Measurements from ENCODE around the gene STIMATE. TPM values are rescaled to one million over a fixed set of nuclear protein-coding genes. Genes with fewer than 3 reads are reported as not detected.

Gene STIMATE
- polyA plus RNA-seq, 1 donor, result 7.0 TPM

DNA sequence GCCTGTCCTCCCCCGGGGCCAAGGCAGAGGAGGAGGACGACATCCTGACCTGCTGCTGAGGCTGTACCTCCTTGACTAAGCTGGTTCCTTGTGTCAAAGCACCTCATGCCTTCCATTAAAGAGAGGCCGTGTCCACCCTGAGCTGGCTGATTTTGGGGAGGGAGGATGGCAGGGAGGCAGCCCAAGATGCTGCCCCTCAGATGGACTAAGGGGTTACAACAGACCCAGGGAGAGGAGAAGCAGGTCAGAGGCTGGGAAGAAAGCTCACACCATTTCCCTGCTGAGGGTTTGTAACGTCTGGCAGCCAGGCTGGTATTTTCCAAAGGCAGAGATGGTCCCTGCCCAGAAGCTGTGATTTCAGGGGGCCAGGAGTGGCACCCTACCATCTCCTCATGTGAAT, 105.4 kb downstream of the STIMATE start:
- DNase-seq (ENCODE audit: low read depth), result no peak

DNA sequence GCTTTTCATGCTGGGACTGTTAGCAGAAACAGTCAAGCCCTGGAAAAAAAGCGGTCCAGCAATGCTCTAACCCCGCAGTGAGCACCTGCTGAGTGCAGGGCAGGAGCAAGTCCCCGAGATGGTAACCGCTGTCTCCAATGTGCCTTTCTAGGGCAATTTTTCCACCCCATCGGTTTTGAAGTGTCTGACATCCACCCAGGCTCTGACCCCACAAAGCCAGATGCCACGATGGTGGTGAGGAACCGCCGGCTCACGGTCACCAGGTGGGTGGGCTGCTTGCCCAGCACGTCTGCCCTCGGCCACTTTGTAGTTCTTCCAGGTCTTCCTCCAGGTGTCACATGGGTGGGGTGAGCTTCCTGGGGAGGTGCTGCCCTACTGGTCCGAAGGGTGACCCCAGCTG, 106.0 kb downstream of the STIMATE start:
- no peak for DNase-seq (ENCODE audit: low read depth)

DNA sequence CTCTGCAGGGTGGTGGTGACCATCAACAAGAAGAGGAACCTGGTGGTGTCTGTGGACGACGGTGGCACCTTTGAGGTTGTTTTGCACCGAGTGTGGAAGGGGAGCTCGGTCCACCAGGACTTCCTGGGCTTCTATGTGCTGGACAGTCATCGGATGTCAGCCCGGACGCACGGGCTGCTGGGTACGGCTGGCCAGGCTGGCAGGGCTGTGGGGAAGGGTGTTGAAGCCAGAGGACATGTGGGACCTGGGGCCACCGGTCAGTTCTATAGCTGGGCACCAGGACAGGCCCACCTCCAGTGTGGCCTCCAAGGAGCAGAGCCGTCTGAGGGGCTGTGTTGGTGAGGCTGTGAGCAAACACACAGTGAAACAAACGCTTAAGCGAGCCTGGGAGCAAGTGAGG, 106.6 kb downstream of the STIMATE start:
- no peak for DNase-seq (ENCODE audit: low read depth)

GRCh38 chr3:52790337-52790736, 107.0 kb downstream of the STIMATE start:
- DNase-seq (ENCODE audit: low read depth), result no peak

GRCh38 chr3:52789746-52790040, 107.7 kb downstream of the STIMATE start:
- no peak for DNase-seq (ENCODE audit: low read depth)

GRCh38 chr3:52788890-52789745, 108.2 kb downstream of the STIMATE start:
- DNase-seq (ENCODE audit: low read depth), result no peak

DNA sequence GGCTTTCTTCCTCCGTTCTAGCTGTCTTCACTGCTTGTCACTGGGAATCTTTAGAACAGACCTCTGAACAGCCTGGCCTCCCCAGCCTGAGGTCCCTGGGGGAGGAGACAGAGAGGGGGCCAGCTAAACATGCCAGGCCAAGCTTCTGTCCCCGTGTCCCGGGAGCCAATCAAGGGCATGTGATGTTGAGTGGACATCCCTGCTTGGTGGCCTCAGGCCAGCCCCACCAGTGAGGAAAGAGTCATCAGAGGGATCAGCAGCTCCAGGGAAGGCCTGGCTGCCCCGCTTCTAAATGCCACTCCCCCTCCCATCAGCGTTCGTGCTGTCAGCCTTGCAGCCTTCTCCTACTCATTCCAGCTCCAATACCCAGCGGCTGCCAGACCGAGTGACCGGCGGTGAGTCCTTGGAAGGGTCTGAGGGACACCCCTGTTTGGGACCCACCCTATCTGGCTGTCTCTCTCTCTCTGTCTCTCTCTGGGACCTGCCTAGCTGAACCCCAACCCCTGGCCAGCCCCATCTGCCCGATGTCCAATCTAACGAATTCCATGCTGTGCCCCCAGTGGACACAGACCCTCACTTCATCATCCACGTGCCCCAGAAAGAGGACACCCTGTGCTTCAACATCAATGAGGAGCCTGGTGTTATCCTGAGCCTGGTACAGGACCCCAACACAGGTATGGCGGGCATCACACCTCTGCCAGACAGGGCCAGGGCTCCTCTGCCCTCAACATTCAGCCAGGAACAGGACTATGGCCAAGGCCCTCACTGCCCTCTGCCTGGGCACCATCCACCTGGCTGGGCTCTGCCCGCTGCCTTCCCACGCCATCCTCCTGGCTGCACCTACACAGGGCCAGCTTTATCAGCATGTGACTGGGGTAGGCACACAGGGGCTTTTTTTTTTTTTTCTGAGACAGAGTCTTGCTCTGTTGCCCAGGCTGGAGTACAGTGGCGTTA, 109.4 kb downstream of the STIMATE start:
- DNase-seq (ENCODE audit: low read depth), result no peak

- DNase-seq (ENCODE audit: low read depth), result no peak
These were observed 110.1 kb downstream of the STIMATE start for GRCh38 chr3:52787246-52787645.

Other genes with a start within 250 kb of the STIMATE start
- gene PBRM1, start 211.6 kb downstream of the STIMATE start, polyA plus RNA-seq (ENCODE audit: insufficient read length), result 46.8 TPM
- 86.8 TPM for gene GNL3, start 211.5 kb downstream of the STIMATE start, polyA plus RNA-seq (ENCODE audit: insufficient read length)
- gene GLT8D1, start 191.8 kb downstream of the STIMATE start, polyA plus RNA-seq (ENCODE audit: insufficient read length), result 63.7 TPM
- 76.5 TPM for gene SPCS1, start 191.4 kb downstream of the STIMATE start, polyA plus RNA-seq (ENCODE audit: insufficient read length)
- 9.9 TPM for gene NEK4, start 126.6 kb downstream of the STIMATE start, polyA plus RNA-seq (ENCODE audit: insufficient read length)
- not detected for gene ITIH1, start 119.9 kb downstream of the STIMATE start, polyA plus RNA-seq (ENCODE audit: insufficient read length)
- gene ITIH3, start 102.8 kb downstream of the STIMATE start, polyA plus RNA-seq (ENCODE audit: insufficient read length), result 1.2 TPM
- gene ITIH4, start 66.9 kb downstream of the STIMATE start, polyA plus RNA-seq (ENCODE audit: insufficient read length), result 32.4 TPM
- 169 TPM for gene MUSTN1, start 62.5 kb downstream of the STIMATE start, polyA plus RNA-seq (ENCODE audit: insufficient read length)
- 7.8 TPM for gene SFMBT1, start 148.5 kb upstream of the STIMATE start, polyA plus RNA-seq (ENCODE audit: insufficient read length)
- 9.4 TPM for gene RFT1, start 232.9 kb upstream of the STIMATE start, polyA plus RNA-seq (ENCODE audit: insufficient read length)